Muscle layer of colon (tissue), 2 donors: ENCODE results near the gene PHC2.
A peak's percentile ranks its signal among the peaks of the same experiment; 100 is the strongest.

Source experiments
- H3K27ac ChIP-seq: one replicate; pipeline ENCODE4 v1.7.0; 2013; ENCODE audit warnings: low read depth, mild to moderate bottlenecking, low read length, moderate library complexity
- H3K27me3 ChIP-seq, 2 donors: one replicate each; pipeline ENCODE4 v1.7.0; 2013; ENCODE audit warnings: low read length in 2 of 2, mild to moderate bottlenecking in 2 of 2; ENCODE audit not compliant: insufficient read depth in 2 of 2, control insufficient read depth in 1 of 2
- H3K36me3 ChIP-seq: one replicate; pipeline ENCODE4 v1.7.0; 2013; ENCODE audit warnings: mild to moderate bottlenecking, low read length; ENCODE audit not compliant: insufficient read depth
- H3K4me1 ChIP-seq: one replicate; pipeline ENCODE4 v1.7.0; 2013; ENCODE audit warnings: mild to moderate bottlenecking, low read length; ENCODE audit not compliant: insufficient read depth
- H3K4me3 ChIP-seq, 2 donors: one replicate each; pipeline ENCODE4 v1.7.0; 2013; ENCODE audit warnings: low read length in 2 of 2, low read depth in 1 of 2, mild to moderate bottlenecking in 1 of 2, moderate library complexity in 1 of 2
- H3K9ac ChIP-seq: one replicate; pipeline ENCODE4 v1.7.0; 2013; ENCODE audit warnings: low read length
- H3K9me3 ChIP-seq: one replicate; pipeline ENCODE4 v1.7.0; 2013; ENCODE audit warnings: mild to moderate bottlenecking, low read length
- donor health status: abdominal sarcoma.
- donor health status: Adenocarcinoma of cecum.

The PHC2 gene

GRCh38 chr1:33429856-33430691, 821 bp downstream of the PHC2 start:
- Histone ChIP-seq H3K27me3 (no peaks in the 10 kb centered on the region), H3K4me3 (peak overlapping the region; percentile 62 to 71), H3K4me1 (peaks cover 17% of the 10 kb centered on the region), H3K9me3 (no peaks in the 10 kb centered on the region), H3K36me3 (no peaks in the 10 kb centered on the region), H3K27ac (peak overlapping the region; percentile 48), H3K9ac (no peak overlapping the region)

- Histone ChIP-seq H3K36me3 (no peaks in the 10 kb centered on the region), H3K4me3 (no peak overlapping the region), H3K9me3 (no peaks in the 10 kb centered on the region), H3K4me1 (peaks cover 17% of the 10 kb centered on the region), H3K27me3 (no peaks in the 10 kb centered on the region), H3K27ac (no peak overlapping the region), H3K9ac (no peak overlapping the region)
These were observed 1.6 kb downstream of the PHC2 start for GRCh38 chr1:33429332-33429731.

- no peaks in the 10 kb centered on the region for H3K9me3 ChIP-seq
- H3K4me1 ChIP-seq = peaks cover 17% of the 10 kb centered on the region
- H3K27ac ChIP-seq = no peak overlapping the region
- no peaks in the 10 kb centered on the region for H3K36me3 ChIP-seq
- no peaks in the 10 kb centered on the region for H3K27me3 ChIP-seq
- no peak overlapping the region for H3K4me3 ChIP-seq
- H3K9ac ChIP-seq = no peak overlapping the region
These were observed 2.2 kb downstream of the PHC2 start for GRCh38 chr1:33428661-33429060.

- Histone ChIP-seq H3K27ac (no peak overlapping the region), H3K9me3 (no peaks in the 10 kb centered on the region), H3K9ac (no peak overlapping the region)
These were observed 4.0 kb downstream of the PHC2 start for GRCh38 chr1:33426916-33427315.

GRCh38 chr1:33425900-33426299, 5.0 kb downstream of the PHC2 start:
- Histone ChIP-seq H3K27ac (no peak overlapping the region), H3K27me3 (no peaks in the 10 kb centered on the region), H3K9me3 (no peaks in the 10 kb centered on the region), H3K4me1 (peaks cover 17% of the 10 kb centered on the region), H3K9ac (no peak overlapping the region), H3K36me3 (no peaks in the 10 kb centered on the region), H3K4me3 (no peak overlapping the region)

More at GRCh38 chr1:33426916-33427315, 4.0 kb downstream of the PHC2 start:
- Histone ChIP-seq H3K4me1 (peaks cover 17% of the 10 kb centered on the region), H3K4me3 (no peak overlapping the region), H3K27me3 (no peaks in the 10 kb centered on the region), H3K36me3 (no peaks in the 10 kb centered on the region)

GRCh38 chr1:33424610-33425009, 6.3 kb downstream of the PHC2 start:
- no peaks in the 10 kb centered on the region for H3K9me3 ChIP-seq
- no peak overlapping the region for H3K9ac ChIP-seq
- no peaks in the 10 kb centered on the region for H3K27me3 ChIP-seq
- peaks cover 12% of the 10 kb centered on the region for H3K4me1 ChIP-seq
- H3K4me3 ChIP-seq = no peak overlapping the region
- H3K36me3 ChIP-seq = no peaks in the 10 kb centered on the region
- no peak overlapping the region for H3K27ac ChIP-seq

GRCh38 chr1:33424205-33424604, 6.7 kb downstream of the PHC2 start:
- peaks cover 8% of the 10 kb centered on the region for H3K4me1 ChIP-seq
- no peaks in the 10 kb centered on the region for H3K9me3 ChIP-seq
- no peak overlapping the region for H3K27ac ChIP-seq

GRCh38 chr1:33420870-33421775, 9.8 kb downstream of the PHC2 start:
- no peak overlapping the region for H3K27ac ChIP-seq
- no peak overlapping the region for H3K9ac ChIP-seq
- H3K9me3 ChIP-seq = no peaks in the 10 kb centered on the region
- H3K36me3 ChIP-seq = no peaks in the 10 kb centered on the region
- no peaks in the 10 kb centered on the region for H3K4me1 ChIP-seq
- H3K4me3 ChIP-seq = no peak overlapping the region
- no peaks in the 10 kb centered on the region for H3K27me3 ChIP-seq

More at GRCh38 chr1:33424205-33424604, 6.7 kb downstream of the PHC2 start:
- Histone ChIP-seq H3K36me3 (no peaks in the 10 kb centered on the region), H3K4me3 (no peak overlapping the region), H3K9ac (no peak overlapping the region), H3K27me3 (no peaks in the 10 kb centered on the region)

GRCh38 chr1:33418811-33419210, 12.1 kb downstream of the PHC2 start:
- Histone ChIP-seq H3K4me1 (no peaks in the 10 kb centered on the region), H3K9me3 (no peaks in the 10 kb centered on the region), H3K27me3 (no peaks in the 10 kb centered on the region), H3K4me3 (no peak overlapping the region), H3K27ac (no peak overlapping the region), H3K9ac (no peak overlapping the region), H3K36me3 (no peaks in the 10 kb centered on the region)

- no peaks in the 10 kb centered on the region for H3K36me3 ChIP-seq
- peaks cover 7% of the 10 kb centered on the region for H3K4me1 ChIP-seq
- no peak overlapping the region for H3K27ac ChIP-seq
These were observed 16.0 kb downstream of the PHC2 start for GRCh38 chr1:33414879-33415278.

GRCh38 chr1:33410091-33410701, 20.7 kb downstream of the PHC2 start:
- Histone ChIP-seq H3K36me3 (no peaks in the 10 kb centered on the region), H3K27me3 (no peaks in the 10 kb centered on the region), H3K9me3 (no peaks in the 10 kb centered on the region), H3K9ac (no peak overlapping the region), H3K4me3 (no peak overlapping the region), H3K4me1 (peaks cover 7% of the 10 kb centered on the region), H3K27ac (no peak overlapping the region)

More at GRCh38 chr1:33414879-33415278, 16.0 kb downstream of the PHC2 start:
- H3K4me3 ChIP-seq = no peak overlapping the region
- no peak overlapping the region for H3K9ac ChIP-seq
- no peaks in the 10 kb centered on the region for H3K27me3 ChIP-seq
- no peaks in the 10 kb centered on the region for H3K9me3 ChIP-seq
